Liver (tissue), 3 donors: ENCODE data around the gene GUCY2F.

Source experiments
- EGR1 ChIP-seq, 2 donors: IDR thresholded peaks; 2 replicates each; pipeline ENCODE4 v1.6.1; 2016 to 2018; ENCODE audit warnings: antibody characterized with exemption in 2 of 2, low read depth in 2 of 2
- GABPA ChIP-seq, 2 donors: IDR thresholded peaks in 1 of 2; conservative IDR thresholded peaks in 1 of 2; 2 replicates each; pipeline ENCODE4 v1.6.1; 2016; ENCODE audit warnings: antibody characterized with exemption in 2 of 2, mild to moderate bottlenecking in 1 of 2, moderate library complexity in 1 of 2
- SP1 ChIP-seq: IDR thresholded peaks from 2 replicates; pipeline ENCODE4 v1.6.1; 2018; ENCODE audit warnings: antibody characterized with exemption, mild to moderate bottlenecking
- TAF1 ChIP-seq: conservative IDR thresholded peaks from 2 replicates; pipeline ENCODE4 v1.6.1; 2016; ENCODE audit warnings: antibody characterized with exemption, mild to moderate bottlenecking
- TF ChIP-seq, protein P1 (sequence below): fragments of 150-350 bp; IDR thresholded peaks from 2 replicates; pipeline ENCODE4 v1.5.1; 2017; ENCODE audit warnings: improper control_type of control experiment, low read depth, low read length; ENCODE audit not compliant: missing input control
- TF ChIP-seq, protein P2 (sequence below): IDR thresholded peaks from 2 replicates; pipeline ENCODE4 v1.6.1; 2016; ENCODE audit warnings: antibody characterized with exemption, mild to moderate bottlenecking
- TF ChIP-seq, protein P3 (sequence below): IDR thresholded peaks from 2 replicates; pipeline ENCODE4 v1.6.1; 2016; ENCODE audit warnings: antibody characterized with exemption
- donor health status: healthy.
- donor health status: healthy.

DNA sequence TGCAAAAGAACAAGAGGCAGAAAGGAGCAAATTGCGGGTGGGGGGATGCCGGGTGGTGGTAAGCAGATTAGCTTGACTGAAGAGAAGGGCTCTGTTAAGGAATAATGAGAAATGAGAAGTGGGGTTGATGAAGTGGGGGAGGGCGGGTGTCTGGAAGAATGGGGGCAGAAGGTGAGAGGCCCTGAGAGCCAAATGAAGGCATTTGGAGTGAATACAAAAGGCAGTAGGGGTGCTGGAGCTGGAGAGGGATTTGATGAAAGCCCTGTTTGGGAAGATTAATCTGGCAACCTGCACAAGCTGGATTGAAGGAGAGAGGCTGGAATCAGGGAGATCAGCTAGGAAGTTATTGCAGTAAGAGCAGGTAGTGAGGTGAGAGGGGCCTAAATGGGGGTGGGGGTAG lies 82.1 kb downstream of the GUCY2F start:
- TF ChIP-seq, protein P1, sequence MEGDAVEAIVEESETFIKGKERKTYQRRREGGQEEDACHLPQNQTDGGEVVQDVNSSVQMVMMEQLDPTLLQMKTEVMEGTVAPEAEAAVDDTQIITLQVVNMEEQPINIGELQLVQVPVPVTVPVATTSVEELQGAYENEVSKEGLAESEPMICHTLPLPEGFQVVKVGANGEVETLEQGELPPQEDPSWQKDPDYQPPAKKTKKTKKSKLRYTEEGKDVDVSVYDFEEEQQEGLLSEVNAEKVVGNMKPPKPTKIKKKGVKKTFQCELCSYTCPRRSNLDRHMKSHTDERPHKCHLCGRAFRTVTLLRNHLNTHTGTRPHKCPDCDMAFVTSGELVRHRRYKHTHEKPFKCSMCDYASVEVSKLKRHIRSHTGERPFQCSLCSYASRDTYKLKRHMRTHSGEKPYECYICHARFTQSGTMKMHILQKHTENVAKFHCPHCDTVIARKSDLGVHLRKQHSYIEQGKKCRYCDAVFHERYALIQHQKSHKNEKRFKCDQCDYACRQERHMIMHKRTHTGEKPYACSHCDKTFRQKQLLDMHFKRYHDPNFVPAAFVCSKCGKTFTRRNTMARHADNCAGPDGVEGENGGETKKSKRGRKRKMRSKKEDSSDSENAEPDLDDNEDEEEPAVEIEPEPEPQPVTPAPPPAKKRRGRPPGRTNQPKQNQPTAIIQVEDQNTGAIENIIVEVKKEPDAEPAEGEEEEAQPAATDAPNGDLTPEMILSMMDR: no peak
- TF ChIP-seq TAF1 (no peak), SP1 (no peak), EGR1 (IDR thresholded peaks at IDR 0.05; ENCODE audit: low read depth in 2 of 2) (no peak), GABPA (IDR thresholded peaks at IDR 0.05 in 1 of 2, conservative IDR thresholded peaks at IDR 0.05 in 1 of 2) (no peak)
- TF ChIP-seq, protein P2, sequence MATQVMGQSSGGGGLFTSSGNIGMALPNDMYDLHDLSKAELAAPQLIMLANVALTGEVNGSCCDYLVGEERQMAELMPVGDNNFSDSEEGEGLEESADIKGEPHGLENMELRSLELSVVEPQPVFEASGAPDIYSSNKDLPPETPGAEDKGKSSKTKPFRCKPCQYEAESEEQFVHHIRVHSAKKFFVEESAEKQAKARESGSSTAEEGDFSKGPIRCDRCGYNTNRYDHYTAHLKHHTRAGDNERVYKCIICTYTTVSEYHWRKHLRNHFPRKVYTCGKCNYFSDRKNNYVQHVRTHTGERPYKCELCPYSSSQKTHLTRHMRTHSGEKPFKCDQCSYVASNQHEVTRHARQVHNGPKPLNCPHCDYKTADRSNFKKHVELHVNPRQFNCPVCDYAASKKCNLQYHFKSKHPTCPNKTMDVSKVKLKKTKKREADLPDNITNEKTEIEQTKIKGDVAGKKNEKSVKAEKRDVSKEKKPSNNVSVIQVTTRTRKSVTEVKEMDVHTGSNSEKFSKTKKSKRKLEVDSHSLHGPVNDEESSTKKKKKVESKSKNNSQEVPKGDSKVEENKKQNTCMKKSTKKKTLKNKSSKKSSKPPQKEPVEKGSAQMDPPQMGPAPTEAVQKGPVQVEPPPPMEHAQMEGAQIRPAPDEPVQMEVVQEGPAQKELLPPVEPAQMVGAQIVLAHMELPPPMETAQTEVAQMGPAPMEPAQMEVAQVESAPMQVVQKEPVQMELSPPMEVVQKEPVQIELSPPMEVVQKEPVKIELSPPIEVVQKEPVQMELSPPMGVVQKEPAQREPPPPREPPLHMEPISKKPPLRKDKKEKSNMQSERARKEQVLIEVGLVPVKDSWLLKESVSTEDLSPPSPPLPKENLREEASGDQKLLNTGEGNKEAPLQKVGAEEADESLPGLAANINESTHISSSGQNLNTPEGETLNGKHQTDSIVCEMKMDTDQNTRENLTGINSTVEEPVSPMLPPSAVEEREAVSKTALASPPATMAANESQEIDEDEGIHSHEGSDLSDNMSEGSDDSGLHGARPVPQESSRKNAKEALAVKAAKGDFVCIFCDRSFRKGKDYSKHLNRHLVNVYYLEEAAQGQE: no peak
- TF ChIP-seq, protein P3, sequence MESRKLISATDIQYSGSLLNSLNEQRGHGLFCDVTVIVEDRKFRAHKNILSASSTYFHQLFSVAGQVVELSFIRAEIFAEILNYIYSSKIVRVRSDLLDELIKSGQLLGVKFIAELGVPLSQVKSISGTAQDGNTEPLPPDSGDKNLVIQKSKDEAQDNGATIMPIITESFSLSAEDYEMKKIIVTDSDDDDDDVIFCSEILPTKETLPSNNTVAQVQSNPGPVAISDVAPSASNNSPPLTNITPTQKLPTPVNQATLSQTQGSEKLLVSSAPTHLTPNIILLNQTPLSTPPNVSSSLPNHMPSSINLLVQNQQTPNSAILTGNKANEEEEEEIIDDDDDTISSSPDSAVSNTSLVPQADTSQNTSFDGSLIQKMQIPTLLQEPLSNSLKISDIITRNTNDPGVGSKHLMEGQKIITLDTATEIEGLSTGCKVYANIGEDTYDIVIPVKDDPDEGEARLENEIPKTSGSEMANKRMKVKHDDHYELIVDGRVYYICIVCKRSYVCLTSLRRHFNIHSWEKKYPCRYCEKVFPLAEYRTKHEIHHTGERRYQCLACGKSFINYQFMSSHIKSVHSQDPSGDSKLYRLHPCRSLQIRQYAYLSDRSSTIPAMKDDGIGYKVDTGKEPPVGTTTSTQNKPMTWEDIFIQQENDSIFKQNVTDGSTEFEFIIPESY: no peak
